Measurements from ENCODE around the gene IFNA5. TPM values are rescaled to one million over a fixed set of nuclear protein-coding genes. Genes with fewer than 3 reads are reported as not detected.

Gene IFNA5
- total RNA-seq, 2 donors from 2014 or later, result 0.68 to 2.5 TPM

DNA sequence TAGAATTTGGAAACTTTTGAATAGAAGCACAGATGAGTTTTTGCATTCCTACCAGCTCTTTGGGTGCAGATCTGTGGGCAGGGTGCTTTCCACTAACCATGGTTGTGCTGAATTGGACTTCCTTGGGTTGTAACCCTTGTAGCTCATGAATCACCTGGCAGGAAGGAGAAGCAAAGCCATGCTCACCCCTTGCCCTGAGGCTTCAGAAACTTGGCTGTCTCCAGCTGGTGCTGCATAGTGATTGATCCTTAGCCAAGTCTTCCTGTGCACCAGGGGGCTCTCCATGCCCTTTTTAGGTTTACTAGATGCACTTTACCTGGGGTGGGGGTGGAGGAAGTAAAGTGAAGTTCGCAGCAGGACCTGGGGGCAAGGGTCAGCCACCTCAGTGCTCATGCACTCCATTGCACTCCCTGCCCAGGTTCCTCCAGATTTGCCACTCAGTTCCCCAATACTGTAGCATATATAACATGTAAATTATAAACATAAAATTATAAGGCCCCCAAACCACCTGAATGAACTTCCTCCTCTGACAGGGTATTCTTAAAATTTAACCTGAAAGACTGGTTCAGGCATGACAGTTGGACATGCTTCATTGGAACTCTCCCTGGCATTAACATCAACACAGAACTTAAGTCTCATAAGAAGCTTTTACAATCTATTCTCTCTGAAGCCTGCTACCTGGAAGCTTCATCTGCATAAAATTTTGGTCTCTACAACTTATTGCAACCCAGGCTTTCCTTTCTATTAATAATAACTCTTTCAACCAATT lies 39.5 kb downstream of the IFNA5 start:
- Histone ChIP-seq H3K4me1 (ENCODE audit: control insufficient read depth in 1 of 2, low read depth in 2 of 2) (no peaks in the 10 kb centered on the region), H3K27me3 (replicated peaks; ENCODE audit: insufficient read depth) (no peaks in the 10 kb centered on the region), H3K4me3 (no peak overlapping the region), H3K9me3 (no peaks in the 10 kb centered on the region), H3K27ac (no peak overlapping the region), H3K36me3 (no peaks in the 10 kb centered on the region)
- ATAC-seq (ENCODE audit: insufficient number of reproducible peaks, low FRiP score, low read depth), result no peak
- no peak for DNase-seq (ENCODE audit: low spot score)
- TF ChIP-seq, protein P1, sequence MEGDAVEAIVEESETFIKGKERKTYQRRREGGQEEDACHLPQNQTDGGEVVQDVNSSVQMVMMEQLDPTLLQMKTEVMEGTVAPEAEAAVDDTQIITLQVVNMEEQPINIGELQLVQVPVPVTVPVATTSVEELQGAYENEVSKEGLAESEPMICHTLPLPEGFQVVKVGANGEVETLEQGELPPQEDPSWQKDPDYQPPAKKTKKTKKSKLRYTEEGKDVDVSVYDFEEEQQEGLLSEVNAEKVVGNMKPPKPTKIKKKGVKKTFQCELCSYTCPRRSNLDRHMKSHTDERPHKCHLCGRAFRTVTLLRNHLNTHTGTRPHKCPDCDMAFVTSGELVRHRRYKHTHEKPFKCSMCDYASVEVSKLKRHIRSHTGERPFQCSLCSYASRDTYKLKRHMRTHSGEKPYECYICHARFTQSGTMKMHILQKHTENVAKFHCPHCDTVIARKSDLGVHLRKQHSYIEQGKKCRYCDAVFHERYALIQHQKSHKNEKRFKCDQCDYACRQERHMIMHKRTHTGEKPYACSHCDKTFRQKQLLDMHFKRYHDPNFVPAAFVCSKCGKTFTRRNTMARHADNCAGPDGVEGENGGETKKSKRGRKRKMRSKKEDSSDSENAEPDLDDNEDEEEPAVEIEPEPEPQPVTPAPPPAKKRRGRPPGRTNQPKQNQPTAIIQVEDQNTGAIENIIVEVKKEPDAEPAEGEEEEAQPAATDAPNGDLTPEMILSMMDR (IDR thresholded peaks at IDR 0.05), result no peak

DNA sequence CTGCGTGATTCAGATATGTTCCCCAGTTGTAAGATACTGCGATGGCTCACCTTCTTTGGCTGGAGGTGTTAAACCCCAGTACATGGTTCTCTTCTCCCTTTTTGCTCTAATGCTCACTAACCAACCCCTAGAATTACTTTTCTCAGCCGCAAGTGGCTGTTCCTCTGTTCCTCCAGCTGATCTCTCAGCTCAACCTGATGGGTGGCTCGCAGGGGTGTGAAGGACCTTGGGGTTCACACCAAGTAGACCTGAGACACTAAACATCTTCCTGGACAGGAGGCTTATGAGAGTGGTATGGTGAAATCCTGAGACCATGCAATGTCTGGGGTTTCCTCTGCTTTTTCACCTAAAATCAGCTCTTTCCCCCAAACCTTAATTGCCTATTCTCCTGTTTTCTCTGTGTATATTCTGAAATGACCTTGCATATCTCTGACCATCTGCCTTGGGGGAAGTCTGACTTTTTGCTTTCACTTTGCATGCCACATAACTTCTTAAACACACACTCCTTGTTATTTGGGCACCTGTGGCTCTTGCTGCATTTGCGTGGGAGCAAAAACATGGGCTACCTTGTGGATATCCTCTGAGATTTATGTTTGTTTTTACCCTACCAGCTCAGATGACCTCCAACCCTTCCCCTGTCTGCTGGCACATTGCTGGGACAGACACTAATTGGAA lies 49.4 kb downstream of the IFNA5 start:
- Histone ChIP-seq H3K4me3 (no peak overlapping the region), H3K27me3 (replicated peaks; ENCODE audit: insufficient read depth) (no peaks in the 10 kb centered on the region), H3K9me3 (no peaks in the 10 kb centered on the region), H3K27ac (no peak overlapping the region), H3K4me1 (ENCODE audit: control insufficient read depth in 1 of 2, low read depth in 2 of 2) (peaks cover 0 to 3% of the 10 kb centered on the region in 2 donors), H3K36me3 (no peaks in the 10 kb centered on the region)
- DNase-seq (ENCODE audit: low spot score) (no peak), ATAC-seq (ENCODE audit: insufficient number of reproducible peaks, low FRiP score, low read depth) (no peak)
- TF ChIP-seq, protein P1 (IDR thresholded peaks at IDR 0.05), result no peak

Other genes starting within 250 kb of the IFNA5 start
- not detected for gene IFNB1, start 227.4 kb downstream of the IFNA5 start, total RNA-seq
- gene IFNW1, start 163.5 kb downstream of the IFNA5 start, total RNA-seq, result not detected
- gene IFNA21, start 138.7 kb downstream of the IFNA5 start, total RNA-seq, result not detected
- not detected for gene IFNA4, start 117.7 kb downstream of the IFNA5 start, total RNA-seq
- not detected for gene IFNA7, start 103.1 kb downstream of the IFNA5 start, total RNA-seq
- gene IFNA10, start 98.2 kb downstream of the IFNA5 start, total RNA-seq, result not detected
- not detected for gene IFNA16, start 88.0 kb downstream of the IFNA5 start, total RNA-seq
- not detected for gene IFNA17, start 77.1 kb downstream of the IFNA5 start, total RNA-seq
- not detected for gene IFNA14, start 65.3 kb downstream of the IFNA5 start, total RNA-seq
- 10 to 100 TPM; 14.9 to 23.4 TPM for gene KLHL9, start 30.1 kb upstream of the IFNA5 start, total RNA-seq
- gene IFNA6, start 45.6 kb upstream of the IFNA5 start, total RNA-seq, result not detected
- not detected for gene IFNA13, start 62.7 kb upstream of the IFNA5 start, total RNA-seq
- gene IFNA2, start 80.1 kb upstream of the IFNA5 start, total RNA-seq, result not detected
- not detected for gene IFNA8, start 103.8 kb upstream of the IFNA5 start, total RNA-seq
- not detected for gene IFNA1, start 135.1 kb upstream of the IFNA5 start, total RNA-seq
- gene IFNE, start 177.0 kb upstream of the IFNA5 start, total RNA-seq, result not detected